Measurements from ENCODE around the gene GIMAP6.
"Not testable (repeated sequence)": the region's sequence is repeated elsewhere in the genome, so short reads cannot be mapped to it uniquely, and the experiment has no call there.

GIMAP6 gene

DNA sequence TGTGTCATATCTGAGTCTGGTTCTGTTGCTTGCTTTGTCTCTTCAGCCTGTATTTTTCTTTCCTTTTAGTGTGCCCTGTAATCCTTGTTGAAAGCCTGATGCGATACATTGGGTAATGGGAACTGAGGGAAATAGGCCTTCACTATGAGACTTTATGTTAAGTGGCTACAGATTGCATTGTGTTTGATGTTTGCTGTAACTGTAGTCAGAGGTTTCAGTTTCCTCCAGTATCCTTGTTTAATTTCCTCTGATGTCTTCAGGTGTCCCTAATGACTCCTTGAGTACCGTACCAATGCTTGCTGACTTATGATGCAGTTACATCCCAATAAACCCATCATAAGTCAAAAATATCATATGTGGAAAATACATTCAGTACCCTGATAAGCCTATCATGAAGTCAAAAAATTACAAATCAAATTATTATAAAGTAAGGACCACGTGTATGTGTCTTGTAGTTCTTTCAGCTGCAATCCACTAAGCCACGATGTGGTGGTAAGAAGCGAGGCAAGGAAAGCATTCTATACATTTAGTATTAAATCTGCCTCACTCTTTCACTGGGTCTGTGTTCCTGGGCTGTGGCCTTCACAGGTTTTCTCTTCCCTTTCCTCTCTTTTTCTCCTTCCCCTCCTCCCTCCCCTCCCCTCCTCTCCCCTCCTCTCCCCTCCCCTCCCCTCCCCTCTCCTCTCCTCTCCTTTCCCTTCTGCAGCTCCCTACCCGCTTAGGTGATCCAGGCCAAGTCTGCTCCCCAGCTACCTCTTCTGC, 13.3 kb upstream of the GIMAP6 start:
- no peak for DNase-seq

GRCh38 chr7:150642926-150643325, 10.7 kb upstream of the GIMAP6 start:
- DNase-seq: no peak

GRCh38 chr7:150641854-150642253, 9.7 kb upstream of the GIMAP6 start:
- DNase-seq: no peak

DNA sequence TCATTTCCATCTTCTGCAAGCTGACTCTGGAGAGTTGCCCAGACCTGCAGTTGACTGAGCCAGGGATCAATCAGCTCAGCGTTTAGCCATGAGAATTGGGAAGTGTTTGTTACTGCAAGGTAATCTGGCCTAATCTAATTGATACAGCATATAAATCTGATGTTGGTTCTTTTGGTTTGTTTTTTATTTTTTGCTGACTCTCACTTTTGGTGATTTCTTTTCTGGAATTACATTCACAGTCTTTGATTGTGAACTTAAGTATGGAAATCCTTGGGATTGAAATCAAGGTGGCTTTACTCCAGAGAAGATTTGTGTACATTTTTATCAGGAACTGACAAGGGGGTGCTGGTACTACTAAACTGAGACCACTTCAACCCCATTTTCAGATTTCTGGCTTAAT, 1.7 kb upstream of the GIMAP6 start:
- DNase-seq: no peak

DNA sequence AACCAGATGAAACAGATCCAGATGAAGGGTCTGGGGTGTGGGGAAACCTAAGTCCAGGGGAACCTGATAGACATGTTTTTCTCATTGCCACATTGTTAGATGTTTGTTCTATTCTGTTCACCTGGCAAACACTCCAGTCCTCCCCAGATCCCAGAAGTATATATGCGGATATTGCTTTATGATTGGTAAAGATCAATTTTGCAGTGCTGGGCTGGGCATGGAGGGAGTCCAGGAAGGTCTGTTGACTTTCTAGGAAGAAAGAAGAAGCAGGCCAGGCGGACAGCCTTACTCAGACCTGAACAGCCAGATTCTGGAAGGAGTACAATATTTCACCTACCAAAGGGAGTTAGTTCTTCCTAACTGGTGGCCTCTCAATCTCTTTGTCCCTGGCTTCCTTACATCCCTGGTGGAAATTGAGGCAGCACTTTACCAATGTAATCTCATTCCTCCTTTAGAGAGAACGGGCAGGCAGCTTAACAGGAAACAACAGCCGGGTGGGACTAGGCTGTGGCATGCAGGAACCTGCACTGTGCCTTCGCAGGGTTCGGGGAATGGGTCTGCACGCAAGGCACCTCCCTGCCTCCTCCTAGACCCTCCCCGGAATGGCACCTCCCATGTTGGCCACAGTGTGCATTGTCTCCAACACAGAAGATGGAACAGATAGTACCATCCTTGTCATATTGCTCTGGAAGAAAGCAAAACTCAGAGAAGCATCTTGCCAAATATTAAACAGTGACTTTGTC, 930 bp downstream of the GIMAP6 start:
- no peak for DNase-seq

- no peak for DNase-seq
Observed at GRCh38 chr7:150629347-150629746, 2.8 kb downstream of the GIMAP6 start.

DNA sequence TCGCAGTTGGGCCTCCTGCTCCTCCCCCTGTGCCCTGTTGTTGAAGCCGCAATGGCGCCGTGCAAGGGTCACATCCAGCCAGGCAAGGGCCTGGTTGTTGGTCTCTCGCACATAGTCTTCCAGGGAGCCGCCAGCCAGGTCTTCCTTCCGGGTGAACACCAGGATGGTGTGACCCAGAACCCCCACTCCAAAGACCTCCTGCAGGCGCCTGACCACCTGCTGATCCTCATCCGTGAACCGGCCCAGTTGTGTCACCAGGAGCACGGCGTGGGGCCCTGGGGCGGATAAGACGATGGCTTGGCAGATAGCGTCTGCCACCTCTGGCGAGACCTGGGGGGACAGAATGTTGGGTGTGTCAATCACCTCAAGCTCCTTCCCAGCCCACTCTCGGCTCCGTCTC, 4.2 kb downstream of the GIMAP6 start:
- no peak for DNase-seq

- no peak for DNase-seq
Observed at GRCh38 chr7:150626696-150627095, 5.5 kb downstream of the GIMAP6 start.

- DNase-seq: no peak
Observed at GRCh38 chr7:150621376-150621775, 10.8 kb downstream of the GIMAP6 start.

DNA sequence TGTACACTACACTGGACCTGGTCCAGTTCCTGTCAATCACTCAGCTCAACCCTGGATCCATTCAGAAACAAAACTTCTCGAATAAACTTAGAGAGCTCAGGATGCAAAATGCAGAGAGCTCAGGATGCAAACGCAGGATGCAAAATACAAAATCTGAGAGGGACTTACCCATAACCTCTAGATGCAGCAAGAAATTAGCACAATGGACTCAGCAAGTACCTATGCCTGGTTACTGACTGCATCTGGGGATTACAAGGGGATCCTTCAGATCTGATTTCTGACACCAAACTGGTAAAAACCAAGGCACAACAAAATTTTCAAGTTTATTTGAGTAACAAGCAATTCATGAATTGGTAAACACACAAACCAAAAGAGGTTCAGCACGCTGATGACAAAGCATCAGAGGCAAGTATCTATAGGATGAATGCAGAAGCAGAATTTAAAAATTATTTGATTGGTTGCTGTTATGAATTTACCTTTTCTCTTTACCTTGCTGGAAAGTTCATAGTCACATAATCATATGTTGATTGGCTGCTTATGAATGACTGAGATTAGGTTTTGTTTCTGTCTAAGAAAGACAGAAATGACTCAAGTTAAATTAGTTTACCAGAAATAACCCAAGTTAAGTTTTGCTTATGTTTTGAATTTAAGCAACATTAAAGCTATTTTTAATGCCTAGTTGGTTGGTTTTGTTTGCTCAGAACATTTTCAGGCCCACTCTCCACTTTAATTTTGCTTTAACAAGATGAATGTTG, 11.4 kb downstream of the GIMAP6 start:
- DNase-seq: no peak

- DNase-seq: no peak
Observed at GRCh38 chr7:150620061-150620460, 12.1 kb downstream of the GIMAP6 start.

DNA sequence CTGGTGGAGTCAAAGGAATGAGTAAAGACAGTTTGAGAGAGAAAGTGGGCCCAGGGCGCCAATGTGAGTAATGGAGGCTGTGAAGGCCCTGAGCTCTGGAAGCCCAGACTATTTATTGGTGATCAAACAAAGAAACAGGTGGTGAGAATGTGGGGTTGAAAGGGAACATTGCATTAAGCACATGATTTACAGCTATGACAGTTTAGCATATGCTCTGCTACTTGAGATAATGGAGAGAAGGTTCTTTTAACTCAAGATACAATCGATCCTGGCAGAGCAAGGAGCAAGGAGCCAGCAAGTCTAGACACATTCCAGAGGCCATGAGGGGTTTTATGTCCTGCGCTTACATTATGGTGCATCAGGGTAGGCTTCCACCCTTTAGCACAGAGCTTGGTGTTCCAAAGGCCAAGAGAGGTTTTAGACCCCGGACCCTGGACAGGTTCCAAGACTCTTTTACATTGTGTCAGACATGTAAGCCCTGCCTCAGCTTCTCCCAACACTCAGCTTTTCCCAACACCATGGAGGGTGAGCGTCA, 16.9 kb downstream of the GIMAP6 start:
- DNase-seq: not testable (repeated sequence)

GRCh38 chr7:150614426-150614825, 17.8 kb downstream of the GIMAP6 start:
- not testable (repeated sequence) for DNase-seq

- DNase-seq: no peak
Observed at GRCh38 chr7:150613880-150614279, 18.3 kb downstream of the GIMAP6 start.

- no peak for DNase-seq
Observed at GRCh38 chr7:150612925-150613324, 19.3 kb downstream of the GIMAP6 start.

GRCh38 chr7:150610233-150610632, 22.0 kb downstream of the GIMAP6 start:
- DNase-seq: no peak

DNA sequence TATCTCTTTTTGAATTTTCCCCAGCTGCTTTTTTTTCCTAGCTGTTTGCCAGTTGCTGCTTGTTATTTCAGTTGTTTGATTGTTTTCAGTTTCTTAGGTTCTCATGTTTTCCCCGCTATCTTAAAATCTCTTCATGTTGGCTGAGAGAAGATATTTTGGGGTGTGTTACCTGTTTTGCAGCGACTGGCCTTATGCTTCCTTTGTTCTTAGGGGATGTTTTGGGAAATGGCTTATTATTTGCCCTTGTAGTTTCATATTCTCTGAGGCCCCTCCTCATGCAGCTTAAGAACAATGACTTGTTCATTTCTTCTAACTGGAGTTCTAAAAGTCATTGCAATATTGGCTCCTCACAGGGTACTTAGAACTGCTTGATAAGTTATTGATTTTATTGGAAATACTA, 28.6 kb downstream of the GIMAP6 start:
- not testable (repeated sequence) for DNase-seq

- no peak for DNase-seq
Observed at GRCh38 chr7:150595361-150595760, 36.8 kb downstream of the GIMAP6 start.

DNA sequence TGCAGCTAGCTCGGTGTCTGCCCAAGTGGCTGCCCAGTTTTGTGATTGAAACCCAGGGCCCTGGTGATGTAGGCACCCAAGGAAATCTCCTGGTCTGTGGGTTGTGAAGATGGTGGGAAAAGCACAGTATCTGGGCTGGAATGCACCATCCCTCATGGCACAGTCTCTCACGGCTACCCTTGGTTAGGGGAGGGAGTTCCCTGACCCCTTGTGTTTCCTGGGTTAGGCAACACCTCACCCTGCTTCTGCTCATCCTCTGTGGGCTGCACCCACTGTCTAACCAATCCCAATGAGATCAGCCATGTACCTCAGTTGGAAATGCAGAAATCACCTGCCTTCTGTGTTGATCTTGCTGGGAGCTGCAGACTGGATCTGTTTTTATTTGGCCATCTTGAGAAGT, 37.4 kb downstream of the GIMAP6 start:
- no peak for DNase-seq

DNA sequence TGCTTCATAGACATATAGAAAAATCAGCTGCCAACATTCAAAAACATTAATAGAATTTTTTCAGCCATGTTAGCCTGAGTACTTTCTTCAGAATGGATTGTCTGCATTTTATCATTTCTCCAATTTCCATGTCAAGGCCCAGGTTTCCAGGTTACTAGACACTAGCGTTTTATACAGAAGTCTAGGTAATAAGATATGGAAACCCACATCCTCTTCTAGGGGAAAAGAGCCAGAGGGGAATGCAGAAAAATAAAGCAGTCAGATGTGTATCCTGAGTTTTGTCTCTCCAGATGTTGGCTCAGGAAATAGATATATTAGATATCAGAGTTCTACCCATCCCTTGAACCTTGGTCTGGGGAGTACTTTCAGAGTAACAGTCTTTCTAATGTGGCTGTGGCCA, 44.6 kb downstream of the GIMAP6 start:
- DNase-seq: no peak

GRCh38 chr7:150586785-150587152, 45.4 kb downstream of the GIMAP6 start:
- no peak for DNase-seq

DNA sequence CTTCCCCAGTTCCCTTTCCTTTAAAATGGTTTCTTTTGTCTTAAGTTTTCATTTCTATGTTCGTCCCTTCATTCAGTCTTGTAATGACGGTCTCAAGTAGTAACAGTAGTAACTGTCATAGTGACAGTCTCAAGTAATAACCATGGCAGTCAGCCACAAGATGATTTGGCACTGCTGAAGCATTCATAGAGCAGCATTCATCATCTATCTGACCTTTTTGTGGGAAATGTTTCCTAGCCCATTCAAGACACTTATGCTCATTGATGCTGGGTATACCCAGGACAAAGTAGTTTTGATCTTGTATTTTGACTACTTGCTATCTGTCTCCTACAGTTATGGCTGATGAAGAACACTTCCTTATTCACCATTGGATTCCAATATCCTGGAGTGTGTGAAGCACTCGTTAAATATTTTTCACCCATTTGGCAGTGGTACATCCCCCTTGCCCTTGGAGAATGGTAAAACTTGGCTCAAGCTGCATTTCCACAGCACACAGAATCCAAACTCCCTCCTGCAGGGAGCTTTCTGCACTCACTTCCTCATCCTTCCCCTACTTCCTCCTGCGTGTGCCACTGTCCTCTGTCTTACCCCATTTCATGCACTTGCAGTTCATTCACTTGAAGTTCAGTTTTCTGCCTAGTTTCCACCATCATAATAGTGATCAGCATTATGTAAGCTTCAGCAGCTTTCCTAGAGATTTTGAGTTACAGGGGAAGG, 46.0 kb downstream of the GIMAP6 start:
- no peak for DNase-seq

- no peak for DNase-seq
Observed at GRCh38 chr7:150585199-150585598, 47.0 kb downstream of the GIMAP6 start.
